H1 (cell line): ENCODE data around the gene MYCBP2. TPM values are rescaled to one million over a fixed set of nuclear protein-coding genes. Genes with fewer than 3 reads are reported as not detected.

Experiments
- SIN3A ChIP-seq, 2 experiments: IDR thresholded peaks in 1 of 2; conservative IDR thresholded peaks in 1 of 2; 2 replicates each; pipeline ENCODE4 v1.6.1; 2011 to 2012; ENCODE audit warnings: low read length in 2 of 2, improper control_type of control experiment in 1 of 2, low read depth in 1 of 2, mild to moderate bottlenecking in 1 of 2
- YY1 ChIP-seq: IDR thresholded peaks from 2 replicates; pipeline ENCODE4 v1.6.1; 2011; ENCODE audit warnings: low read depth, mild to moderate bottlenecking, low read length
- polyA plus RNA-seq, 7 experiments: library from polyadenylated mRNA; depleted of rRNA in 3 of 7; stranded (reverse) in 5 of 7; unstranded in 2 of 7; fragments of >200 nt in 5 of 7; fragments of 200-250 nt in 2 of 7; gene quantifications; 1 replicate in 5 of 7; 2 replicates in 1 of 7; 4 replicates in 1 of 7; pipeline versions ENCODE4 v1.2.1 to v1.2.3, GENCODE V29; 2011 to 2013; ENCODE audit warnings: missing spikeins in 2 of 7, mixed read lengths in 2 of 7
- total RNA-seq: library from RNA; stranded (reverse); fragmentation: NEBNext Ultra II Directional; extraction: Animal tissue kit (Norgen Biotek cat#: 25700); gene quantifications from 2 replicates; pipeline ENCODE4 v1.2.1, GENCODE V29; 2021
- TF ChIP-seq, protein P1 (sequence below): IDR thresholded peaks from 2 replicates; pipeline ENCODE4 v1.6.1; 2012; ENCODE audit warnings: inconsistent platforms

Gene MYCBP2
- total and polyA plus RNA-seq, 2 of the 8 experiments (the other 6 are each of a cell fraction or from before 2014, with no cell fraction given): 19.0 to 52.1 TPM

DNA sequence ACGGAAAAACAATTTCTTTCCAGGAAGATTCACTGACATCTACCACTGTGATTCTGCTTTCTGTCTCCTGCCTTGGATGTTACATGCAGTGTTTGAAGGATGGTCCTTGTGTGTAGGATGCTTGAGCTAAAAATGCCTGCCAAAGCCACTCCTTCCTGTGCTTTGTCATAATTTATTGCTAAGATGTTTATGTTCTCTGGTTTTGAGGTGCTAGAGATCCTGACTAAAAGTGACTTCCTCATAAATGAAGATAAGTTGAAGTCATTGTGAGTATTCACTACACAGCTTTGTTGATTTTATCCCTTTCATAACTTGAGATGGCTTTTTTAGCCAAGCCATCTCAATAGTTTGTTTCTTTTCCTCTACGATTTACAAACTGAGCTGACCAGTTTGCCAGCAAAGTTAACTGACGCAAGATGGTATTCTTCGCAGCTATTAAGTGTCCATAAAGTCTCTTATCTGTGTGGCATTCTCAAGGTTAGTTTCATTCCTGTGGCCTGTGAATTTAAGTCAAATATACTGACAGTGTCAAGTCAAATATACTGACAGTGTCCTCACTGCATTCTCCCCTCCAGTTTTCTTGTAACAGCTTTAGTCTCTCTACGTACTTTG lies 284.2 kb downstream of the MYCBP2 start (continued):
- TF ChIP-seq, protein P1, sequence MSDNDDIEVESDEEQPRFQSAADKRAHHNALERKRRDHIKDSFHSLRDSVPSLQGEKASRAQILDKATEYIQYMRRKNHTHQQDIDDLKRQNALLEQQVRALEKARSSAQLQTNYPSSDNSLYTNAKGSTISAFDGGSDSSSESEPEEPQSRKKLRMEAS: no peak
- TF ChIP-seq YY1: no peak
- TF ChIP-seq SIN3A (conservative IDR thresholded peaks at IDR 0.05 in 1 of 2, IDR thresholded peaks at IDR 0.05 in 1 of 2; ENCODE audit: low read depth in 1 of 2, low read length in 2 of 2): no peak
